Renal pelvis (tissue), 4 donors: ENCODE results near the gene TMEM117. TPM values are rescaled to one million over a fixed set of nuclear protein-coding genes. Genes with fewer than 3 reads are reported as not detected.
A peak's percentile ranks its signal among the peaks of the same experiment; 100 is the strongest.

Experiments used
- DNase-seq: peaks from one replicate; pipeline ENCODE4 v3.0.0-alpha.2; 2013
- polyA plus RNA-seq, 3 donors: library from polyadenylated mRNA; unstranded; fragments of 120-200 nt; gene quantifications; one replicate each; pipeline ENCODE4 v1.2.1, GENCODE V29; 2013; ENCODE audit not compliant: insufficient read length in 3 of 3

Gene TMEM117
- polyA plus RNA-seq, 3 donors, result 9.1 to 12.7 (median 12.7) TPM

DNA sequence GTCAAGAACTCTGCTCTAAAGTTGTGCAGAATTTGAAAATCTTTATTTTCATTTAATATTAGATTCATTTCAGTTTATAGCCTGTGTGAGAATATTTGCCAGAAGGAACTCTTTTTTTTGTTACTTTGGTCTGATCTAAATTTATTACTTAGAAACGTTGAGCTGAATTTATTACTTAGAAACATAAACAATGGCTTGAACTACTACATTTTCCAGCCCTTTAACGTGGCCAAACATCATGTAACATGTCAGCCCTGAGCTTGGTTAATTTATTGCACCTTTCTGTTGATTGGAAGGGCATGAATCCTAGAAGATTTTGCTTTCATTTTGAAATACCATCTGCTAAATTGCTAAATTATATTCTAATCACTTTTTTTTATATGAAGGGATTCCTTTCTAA is 241.4 kb downstream of the TMEM117 start:
- DNase-seq, result peak; percentile 8

DNA sequence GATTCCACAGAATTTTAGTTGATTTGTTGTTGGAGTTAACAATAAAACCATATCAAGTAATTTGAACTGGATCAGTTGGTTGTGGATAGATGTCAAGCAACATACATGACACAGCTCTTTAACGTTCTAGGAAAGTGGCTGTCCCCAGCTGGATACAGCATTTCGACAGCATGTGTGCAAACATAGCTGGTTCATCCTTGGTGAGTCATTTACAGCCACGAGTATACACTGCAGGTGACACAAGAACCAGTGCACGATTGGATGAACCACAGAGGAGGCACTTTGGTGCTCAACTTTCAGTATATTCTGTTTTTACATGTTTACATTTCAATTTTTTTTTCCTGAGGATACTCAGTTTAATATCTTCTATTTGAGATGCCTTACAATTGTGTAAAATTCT is 242.4 kb downstream of the TMEM117 start:
- no peak for DNase-seq

DNA sequence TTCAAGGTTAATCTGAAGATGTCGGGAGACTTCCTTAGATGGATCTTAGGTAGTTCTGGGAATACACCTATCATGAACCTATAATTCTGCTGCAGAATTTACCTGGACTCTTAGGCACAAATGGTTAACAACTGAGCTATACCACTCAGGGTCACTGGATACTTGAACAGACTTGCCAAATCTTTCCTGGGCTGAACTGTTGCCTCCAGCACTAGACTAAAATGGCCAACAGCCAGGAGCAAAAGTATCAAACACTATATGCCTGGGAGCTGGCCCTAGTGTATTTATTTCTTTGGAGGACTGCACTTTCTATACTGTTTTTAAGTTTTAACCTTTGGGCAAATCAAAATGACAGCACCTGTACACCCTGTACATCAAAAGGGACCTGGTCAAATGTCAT is 252.8 kb downstream of the TMEM117 start:
- DNase-seq, result no peak

DNA sequence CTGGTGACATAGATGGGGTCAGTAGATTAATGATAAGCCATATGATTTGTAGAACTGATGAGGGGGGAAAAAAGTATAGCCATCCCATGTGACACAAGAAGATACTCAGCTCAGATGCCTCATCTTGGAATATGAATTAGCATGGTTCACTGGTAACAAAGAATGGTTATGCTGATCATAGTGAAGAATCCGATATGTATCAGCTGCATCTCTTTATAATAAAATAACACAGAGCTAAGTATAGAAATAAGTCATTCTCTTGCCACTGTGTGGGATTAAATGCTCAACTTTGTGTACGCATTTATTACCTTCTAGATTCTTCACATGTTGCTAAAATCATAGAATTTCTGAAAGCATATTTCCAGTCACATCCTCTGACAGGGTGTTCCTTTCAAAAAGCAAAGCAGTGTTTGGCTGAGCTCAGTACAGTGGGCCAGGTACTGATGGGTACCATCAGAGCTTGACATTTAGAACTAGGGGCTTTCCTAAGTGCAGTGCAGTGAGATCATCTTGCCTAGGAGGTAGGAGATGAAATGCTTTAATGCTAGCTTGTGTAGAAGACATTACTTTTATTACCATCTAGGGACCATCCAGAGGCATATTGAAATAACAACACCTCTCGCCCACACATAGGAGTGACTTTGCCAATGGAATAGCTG is 256.2 kb downstream of the TMEM117 start:
- no peak for DNase-seq

DNA sequence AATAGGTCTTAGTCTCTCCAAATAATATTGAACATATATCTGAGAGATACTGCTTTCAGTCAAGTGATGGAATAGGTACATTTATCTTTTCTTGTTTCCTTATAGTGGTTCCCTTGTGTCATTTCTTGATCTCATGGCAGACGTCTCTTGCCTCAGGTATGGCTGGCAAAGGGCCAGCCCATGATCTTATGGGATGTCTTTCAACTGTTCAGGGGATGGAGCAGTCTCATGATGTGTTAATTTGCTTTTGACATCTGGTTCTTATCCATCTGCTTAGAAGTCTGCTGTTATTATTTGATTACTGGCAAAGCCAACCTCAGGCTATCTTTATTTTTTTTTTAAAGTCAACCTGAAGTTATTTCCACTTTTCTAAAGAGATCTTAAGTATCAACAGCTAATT is 262.9 kb downstream of the TMEM117 start:
- DNase-seq, result no peak

DNA sequence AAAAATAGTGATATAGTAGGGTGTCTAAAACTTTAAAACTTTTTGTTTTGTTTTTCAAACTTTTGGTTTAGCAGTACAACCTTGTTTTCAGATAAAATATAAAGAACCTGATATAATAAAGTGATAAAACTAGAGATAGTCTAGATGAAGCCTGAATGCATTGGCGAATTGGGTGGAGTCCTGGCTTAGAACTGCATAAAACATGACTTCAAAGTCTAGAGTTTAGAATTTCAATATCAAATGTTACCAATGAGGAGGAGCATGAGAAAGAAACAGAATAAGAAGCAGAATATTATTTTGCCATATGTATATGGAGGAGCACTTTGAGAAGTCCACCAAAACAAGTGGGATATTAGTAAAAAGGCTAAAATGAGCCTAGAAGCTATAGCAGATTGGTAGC is 263.6 kb downstream of the TMEM117 start:
- DNase-seq, result no peak

DNA sequence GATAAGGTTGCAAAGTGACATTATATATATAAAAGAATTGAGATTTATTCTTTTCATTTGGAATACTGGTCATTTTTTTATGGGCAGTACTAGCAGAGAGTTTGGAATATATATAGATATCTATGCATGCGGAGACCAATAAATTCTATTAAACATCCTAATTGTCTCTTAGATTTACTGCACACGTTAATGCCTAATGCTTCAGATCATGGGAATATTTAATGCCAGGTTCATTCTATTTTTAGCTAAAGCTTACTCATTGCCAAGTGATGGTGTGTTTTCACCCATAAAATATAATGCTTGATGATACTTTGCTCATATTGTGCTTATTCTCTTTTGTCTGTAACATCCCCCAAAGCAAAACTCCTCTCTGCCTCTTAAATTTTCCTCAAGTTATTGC is 264.4 kb downstream of the TMEM117 start:
- DNase-seq, result no peak

DNA sequence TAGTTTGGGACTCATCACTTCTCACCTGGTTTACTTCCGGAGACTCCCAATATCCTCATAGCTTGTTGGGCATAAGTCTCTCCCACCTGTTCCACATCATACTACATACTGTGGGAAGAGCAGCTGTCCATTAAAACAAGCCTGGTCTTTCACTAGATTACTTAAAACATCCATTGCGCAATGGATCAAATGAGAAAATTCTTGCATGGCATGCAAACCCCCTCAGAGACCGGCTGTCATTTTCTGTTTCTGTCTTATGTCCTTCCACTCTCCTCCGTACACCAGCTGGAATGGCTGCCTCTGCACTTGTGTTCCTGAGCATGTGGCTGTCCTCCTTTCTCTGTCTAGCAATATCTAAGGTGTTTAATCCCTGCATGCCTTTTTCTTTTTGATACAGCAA is 265.6 kb downstream of the TMEM117 start:
- no peak for DNase-seq

DNA sequence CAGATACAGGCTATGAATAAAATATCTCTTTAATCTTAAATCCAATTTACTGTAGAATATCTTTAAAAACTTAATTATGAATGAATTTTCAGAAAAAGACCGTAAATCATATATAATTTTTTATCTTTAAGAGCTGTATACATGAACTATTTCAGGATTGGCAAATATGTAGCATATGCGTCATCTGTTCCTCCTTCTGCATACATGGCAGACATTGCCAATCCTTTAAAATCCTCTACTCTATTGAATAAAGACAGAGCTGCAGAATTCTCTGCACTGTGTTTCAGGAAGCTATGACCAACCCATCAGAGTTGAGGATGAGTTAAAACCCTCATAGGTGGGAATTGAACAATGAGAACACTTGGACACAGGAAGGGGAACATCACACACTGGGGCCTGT is 279.0 kb downstream of the TMEM117 start:
- DNase-seq, result no peak

DNA sequence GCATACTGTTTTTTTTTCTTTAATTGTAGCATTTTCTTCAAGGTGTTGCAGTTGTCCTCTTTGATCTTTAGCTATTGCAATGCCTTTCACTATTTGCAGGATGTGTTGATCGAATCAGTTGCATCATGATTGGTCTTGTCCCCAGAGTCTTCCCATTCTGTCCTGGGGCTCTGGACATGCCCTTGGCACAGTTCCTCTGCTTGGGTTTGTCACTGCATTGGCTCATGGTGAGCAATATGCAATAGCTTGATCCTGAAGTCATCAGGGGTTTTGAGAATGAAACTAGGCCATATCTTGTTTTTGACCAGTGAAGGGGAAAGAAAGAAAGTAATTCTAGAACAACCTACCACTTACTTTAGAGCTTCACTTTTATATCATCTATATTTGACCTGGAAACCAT is 281.5 kb downstream of the TMEM117 start:
- DNase-seq, result no peak

DNA sequence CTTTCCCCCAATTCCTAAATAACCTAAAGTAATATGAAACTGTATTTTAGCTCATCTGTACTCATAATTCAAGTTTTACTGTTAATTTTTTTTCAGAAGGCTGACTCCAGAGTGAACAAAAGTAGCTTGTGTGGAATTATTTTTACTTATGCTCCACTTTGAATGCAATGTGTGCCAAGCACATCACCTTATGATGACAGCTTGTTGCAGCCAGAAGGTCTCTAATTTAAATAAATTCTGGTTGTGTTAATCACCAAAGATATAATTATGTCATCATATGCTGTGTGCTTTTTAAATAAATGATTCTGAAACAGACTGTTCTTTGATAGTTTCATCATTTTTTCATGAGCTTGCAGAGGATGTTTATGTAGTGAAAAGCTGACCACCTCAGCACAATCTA is 283.1 kb downstream of the TMEM117 start:
- DNase-seq, result no peak

DNA sequence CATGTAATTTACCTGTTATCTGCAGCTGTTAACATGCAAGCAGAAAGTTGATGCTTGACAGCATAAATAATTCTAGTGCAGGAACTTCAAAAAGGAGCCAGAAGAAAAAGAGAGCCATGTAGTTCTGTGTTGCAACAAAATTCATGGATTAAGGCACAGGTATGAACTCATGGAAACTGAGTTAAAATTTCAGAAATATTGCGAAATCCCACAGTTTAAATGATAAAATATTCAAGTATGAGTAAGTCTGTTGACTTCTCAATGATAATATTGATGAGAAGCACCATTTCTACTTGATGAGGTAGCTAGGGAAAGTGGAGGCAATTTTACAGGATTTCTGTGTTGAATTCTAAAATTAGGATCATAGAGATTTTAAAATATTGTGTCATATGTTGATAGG is 290.9 kb downstream of the TMEM117 start:
- no peak for DNase-seq

DNA sequence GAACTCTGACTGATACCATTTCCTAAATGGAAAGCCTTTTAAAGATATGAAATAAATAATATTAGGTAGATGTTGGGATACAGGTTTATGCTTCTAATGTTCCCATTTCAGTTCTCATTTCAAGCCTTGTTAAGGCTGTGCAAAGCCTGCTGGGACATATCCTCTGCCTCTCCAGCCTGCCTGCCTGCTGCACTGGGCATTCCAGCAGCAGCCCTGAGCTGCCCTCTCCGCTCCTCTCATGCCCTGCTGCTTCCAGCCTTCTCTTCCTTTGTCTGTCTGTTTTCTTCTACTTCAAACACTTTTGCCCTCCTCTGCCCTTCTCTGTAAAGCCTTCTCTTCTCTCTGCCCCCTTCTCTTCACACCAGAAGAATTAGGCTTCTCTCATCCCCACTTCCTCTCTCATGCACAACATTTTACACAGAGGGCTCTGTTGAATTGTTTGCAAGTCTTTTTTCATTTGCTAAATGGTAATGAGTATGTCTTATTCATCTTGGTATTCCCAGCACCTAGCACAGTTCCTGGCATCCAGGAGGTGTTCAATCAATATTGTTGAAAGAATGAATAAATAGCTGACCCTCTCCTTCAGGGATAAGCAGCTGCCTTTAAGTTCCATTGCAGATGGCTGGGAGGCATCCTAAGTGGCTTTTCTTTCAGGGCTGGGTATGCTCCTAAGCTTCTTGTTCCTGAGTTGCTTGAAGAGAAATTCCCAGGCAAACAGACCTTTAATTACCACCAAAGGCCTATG is 292.3 kb downstream of the TMEM117 start:
- no peak for DNase-seq

DNA sequence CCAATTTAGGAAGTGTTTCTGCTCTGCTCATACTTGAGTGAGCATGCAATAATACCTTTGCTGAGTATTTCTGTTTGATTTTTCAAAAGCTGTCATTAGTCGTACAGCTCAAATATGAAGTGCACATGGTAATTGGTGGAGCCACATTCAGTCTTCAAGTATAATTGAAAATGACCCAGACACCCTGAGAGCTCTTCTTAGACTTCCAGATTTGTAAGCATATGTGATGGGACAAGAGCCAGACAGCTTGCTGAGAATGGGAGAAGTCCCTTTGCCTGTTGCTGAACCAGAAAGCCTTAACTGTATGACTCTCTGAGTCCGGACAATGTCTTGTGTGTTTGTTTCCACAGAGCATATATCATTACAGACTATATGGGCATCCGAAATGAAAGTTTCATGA is 307.3 kb downstream of the TMEM117 start:
- DNase-seq, result no peak

DNA sequence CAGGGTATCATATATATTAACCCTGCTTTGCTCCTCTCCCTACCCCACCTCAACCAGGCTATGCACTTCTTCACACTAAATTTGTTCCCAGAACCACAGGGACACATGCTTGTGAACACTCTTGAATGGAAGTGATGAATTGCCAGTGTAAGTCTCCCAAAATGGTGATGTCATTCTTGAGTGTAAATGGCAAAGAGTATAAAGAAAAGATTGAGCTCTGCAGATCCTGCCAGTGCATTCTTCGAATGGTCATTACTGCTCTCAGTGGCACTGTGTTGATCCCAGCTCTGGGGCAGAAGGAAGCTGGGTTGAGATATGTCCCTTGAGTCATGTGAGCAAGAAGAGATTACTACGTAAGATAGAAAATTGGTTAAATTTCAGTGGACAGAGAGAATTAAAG is 313.1 kb downstream of the TMEM117 start:
- no peak for DNase-seq

DNA sequence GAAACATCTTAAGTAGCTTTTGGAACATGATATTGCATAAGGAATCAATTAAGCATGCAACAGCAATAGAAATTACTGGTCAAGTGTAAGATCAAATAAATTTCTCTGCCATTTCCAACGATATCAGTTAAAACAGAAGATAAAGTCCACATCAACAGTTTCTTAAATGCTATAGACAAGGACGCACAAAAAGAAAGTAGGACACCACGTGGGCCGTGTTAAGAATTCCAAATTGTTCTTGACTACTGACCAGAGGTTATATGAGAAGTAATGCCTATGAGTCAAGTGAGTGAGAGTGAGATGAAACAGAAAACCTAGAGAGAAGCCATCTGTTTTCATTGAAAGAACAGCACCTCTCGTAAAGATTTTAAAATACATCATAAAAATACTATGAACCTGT is 318.2 kb downstream of the TMEM117 start:
- no peak for DNase-seq

DNA sequence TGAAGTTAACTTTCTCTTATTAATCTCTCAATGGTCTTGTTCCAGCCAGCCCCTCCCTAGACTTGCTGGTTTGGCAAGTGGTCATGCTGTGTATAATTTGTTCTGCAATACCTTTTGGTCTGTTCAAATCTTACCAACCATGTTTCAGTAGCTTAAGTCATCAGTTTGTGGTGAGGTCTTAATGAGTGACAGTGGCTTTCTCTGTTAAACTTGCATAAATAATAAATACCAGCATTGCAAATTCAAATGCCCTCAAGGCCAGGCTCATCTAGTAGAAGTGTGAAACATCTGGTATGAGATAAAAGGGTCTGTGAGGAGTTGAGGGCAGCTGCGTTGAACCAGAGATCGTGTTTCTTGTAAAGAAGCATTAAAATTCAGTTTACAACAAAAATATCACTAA is 319.5 kb downstream of the TMEM117 start:
- no peak for DNase-seq

DNA sequence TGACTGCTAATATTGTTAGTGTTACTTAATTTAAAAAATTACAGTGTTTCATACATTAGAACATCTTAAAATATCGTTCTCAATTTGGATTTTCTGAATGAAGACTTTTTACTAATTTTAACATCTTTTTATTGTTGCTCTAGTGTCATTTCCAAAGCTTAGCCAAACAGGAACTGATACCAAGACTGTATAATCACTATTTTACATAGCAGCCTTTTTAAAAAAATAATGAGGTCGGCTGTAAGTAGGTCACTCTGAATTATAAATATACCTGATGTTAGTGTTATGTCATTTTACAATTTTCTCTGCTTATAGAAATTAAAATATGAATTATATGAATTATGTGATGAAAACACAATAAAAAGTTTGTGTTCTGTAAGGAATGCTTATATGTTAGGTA is 321.5 kb downstream of the TMEM117 start:
- no peak for DNase-seq

DNA sequence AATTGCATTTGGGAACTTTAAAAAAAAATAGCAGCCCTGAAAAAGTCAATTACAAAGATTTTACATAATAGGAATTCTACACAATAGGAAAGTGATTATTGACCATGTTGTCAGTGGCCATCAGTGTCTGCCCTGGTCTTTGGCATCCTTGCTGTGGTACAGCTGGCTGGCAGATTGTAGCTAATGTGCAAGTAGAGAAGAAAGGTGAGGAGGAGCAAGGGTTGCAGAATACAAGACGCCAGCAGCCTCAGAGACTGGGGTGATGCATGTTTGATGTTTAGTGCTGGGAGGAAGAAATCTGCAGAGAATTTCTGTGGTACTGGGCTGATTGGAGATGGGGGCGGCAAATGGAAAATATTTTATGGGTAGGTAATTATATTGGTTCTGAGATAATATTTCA is 322.9 kb downstream of the TMEM117 start:
- no peak for DNase-seq

DNA sequence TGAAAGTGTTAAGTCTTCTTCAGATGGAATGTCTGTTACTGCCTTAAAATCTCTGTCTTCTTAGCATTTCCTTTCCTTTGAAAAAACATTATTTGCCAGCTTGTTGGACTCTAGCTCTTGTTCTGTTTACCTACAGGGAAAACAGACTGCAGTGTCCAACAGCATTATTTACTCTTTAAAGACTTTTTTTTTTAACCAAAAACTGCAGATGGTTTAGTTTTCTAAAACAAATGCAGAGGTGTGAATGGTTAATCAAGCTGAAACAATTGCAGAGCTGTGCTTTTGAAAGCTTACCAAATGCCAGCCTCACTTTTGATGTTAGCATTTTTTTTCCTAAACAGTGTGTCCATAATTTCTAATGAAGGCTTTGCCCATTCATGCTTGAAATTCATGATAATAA is 323.3 kb downstream of the TMEM117 start:
- no peak for DNase-seq

DNA sequence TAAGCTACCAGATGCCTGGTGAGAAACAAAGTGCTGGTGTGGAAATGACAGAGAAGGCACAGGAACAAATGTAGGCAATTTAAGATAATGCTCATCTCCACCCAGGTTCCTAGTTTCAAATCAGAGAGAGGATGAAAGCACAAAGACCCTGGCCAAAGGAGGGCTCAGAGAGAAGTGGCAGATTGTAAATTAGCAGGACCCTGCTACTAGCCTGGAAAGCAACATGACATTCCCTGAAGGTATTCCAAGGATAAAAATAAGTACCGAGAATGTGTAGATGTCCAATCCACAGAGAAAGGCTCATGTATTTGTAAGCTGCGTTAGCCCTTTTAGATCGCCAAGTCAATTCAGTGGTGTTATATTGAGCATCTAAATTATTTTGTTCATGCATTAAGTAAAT is 324.0 kb downstream of the TMEM117 start:
- no peak for DNase-seq

DNA sequence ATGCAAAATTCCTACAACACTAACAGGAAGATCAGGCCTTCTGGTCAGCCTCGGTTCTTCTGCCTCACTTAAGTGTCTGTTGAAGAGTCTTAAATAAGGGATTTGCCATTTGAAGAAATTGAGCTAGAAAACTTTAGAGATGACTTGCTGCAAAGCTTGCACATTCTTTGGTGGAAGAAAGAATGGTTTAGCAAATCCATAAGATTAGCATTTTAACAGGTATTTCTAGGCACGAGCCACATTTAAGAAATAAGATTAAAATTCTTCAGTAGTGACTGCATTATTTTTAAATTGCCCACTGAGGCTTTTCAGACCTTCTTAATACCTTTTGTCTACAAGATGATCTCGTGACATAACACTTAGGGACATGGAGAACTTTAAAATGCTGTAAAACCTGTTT is 327.1 kb downstream of the TMEM117 start:
- DNase-seq, result no peak

DNA sequence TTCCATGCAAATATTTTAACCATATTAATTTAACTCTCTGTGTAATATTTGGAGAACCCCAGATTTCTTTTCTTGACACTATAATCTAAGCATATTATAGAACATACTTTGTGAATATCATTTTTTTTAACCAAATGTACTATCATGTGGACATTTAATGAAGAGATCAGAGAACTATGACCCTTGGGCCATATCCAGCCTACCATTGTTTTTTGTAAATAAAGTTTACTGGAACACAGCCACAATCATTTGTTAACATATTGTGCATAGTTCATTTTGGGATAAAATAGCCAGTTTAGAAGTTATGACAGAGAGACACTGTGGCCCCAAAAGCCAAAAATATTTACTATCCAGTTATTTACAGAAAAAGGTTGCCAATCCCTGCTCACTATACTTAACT is 338.2 kb downstream of the TMEM117 start:
- DNase-seq, result no peak
